Central memory CD8-positive, alpha-beta T cell (primary cell): Measurements from ENCODE around the gene RBM20.
"Not testable (repeated sequence)": the region's sequence is repeated elsewhere in the genome, so short reads cannot be mapped to it uniquely, and the experiment has no call there.

Experiments
- ATAC-seq: fragments of 150-1000 bp; cut with Tn5 transposase; replicated peaks from 2 replicates; pipeline ENCODE4 v1.10.0; 2022; ENCODE audit warnings: mild to moderate bottlenecking, moderate FRiP score, moderate number of reproducible peaks; ENCODE audit not compliant: poor library complexity, severe bottlenecking; ENCODE audit errors: extremely low read depth
- DNase-seq, 2 donors: peaks; one replicate each; pipeline ENCODE4 v3.0.0; 2021; ENCODE audit warnings: low spot score in 2 of 2
- H3K27ac Mint-ChIP-seq: one replicate; pipeline ENCODE4 v1.8.0; 2022; ENCODE audit warnings: low read depth, mild to moderate bottlenecking, moderate library complexity, mixed read lengths
- H3K27me3 Mint-ChIP-seq: one replicate; pipeline ENCODE4 v1.8.0; 2022; ENCODE audit warnings: mixed read lengths
- H3K36me3 Mint-ChIP-seq: one replicate; pipeline ENCODE4 v1.8.0; 2022; ENCODE audit warnings: mild to moderate bottlenecking, moderate library complexity, mixed read lengths; ENCODE audit not compliant: insufficient read depth
- H3K4me1 Mint-ChIP-seq: one replicate; pipeline ENCODE4 v1.8.0; 2022; ENCODE audit warnings: mixed read lengths
- H3K4me3 Mint-ChIP-seq: one replicate; pipeline ENCODE4 v1.8.0; 2022; ENCODE audit warnings: mild to moderate bottlenecking, moderate library complexity, mixed read lengths
- H3K9me3 Mint-ChIP-seq: one replicate; pipeline ENCODE4 v1.8.0; 2022; ENCODE audit warnings: mixed read lengths

Gene RBM20

DNA sequence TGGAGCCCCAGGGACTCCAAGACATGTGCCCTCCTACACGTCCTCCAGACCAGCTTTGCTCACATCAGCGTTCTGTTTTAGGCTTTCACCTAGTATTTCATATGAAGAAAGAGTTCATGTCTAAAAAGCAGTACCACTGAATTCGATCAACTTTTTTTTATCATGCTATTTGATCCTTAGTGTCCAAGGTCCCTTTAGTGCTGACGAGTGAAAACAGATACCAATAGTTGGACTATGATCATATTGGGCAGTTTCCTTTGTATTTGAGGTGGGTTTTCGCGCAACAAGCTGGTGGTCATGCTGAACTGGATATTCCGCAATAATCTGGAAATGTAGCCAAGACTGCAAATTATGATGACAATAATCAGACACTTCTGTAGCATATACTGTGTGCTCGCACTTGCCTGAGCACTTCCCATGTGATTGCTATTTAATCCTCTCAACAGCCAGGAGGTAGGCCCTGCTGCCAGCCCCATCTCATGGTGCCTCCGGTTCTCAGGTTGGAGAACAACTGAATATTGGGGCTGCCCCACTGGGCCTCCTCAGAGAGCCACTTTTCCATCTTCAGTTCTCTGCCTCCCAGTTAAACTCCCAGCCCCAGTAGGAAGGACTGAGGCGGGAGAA lies 65.9 kb downstream of the RBM20 start:
- Mint-ChIP-seq H3K9me3 (no peaks in the 10 kb centered on the region), H3K4me1 (no peaks in the 10 kb centered on the region), H3K4me3 (no peak overlapping the region), H3K36me3 (no peaks in the 10 kb centered on the region), H3K27me3 (no peaks in the 10 kb centered on the region), H3K27ac (no peak overlapping the region)
- no peak for DNase-seq
- no peak for ATAC-seq

DNA sequence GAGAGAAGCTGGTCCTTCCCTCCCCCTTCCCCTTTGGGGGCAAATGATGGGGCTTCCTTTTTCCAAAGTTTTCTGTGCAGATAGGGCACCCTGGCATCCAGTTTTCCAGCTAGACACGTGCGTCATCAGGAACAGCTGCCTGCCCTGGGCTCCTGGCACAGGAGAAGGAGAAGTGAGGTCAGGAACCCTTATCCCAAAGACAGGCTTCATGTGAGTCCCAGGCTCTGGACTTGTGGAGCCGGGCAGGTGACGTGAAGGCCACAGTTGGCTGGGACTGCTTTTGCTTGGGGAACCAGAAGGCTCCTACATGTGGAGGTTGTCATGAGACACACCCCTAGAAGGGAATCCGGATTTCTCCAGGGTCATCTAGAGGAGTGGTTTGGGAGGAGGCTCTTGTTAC lies 66.5 kb downstream of the RBM20 start:
- Mint-ChIP-seq H3K4me1 (no peaks in the 10 kb centered on the region), H3K4me3 (no peak overlapping the region), H3K9me3 (no peaks in the 10 kb centered on the region), H3K27ac (no peak overlapping the region), H3K36me3 (no peaks in the 10 kb centered on the region), H3K27me3 (no peaks in the 10 kb centered on the region)
- DNase-seq (no peak), ATAC-seq (no peak)

DNA sequence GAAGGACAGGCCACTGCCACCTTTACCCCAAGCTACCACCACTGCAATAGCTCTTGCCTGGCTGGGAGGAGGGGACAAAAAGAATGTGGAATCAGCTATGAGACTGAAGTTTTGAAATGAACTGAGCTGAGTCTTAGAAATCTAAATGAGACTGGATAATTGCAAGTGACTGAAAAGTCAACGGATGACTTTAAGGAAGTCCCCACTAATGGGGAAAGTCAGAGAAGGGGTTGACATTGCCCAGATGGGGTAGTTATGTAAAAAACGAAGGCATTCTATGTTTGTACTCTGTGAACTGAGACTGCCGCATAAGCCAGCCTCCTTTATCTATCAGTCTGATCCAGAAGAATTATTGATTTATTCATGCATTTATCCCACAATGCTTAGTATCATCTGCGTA lies 67.2 kb downstream of the RBM20 start:
- H3K27me3 Mint-ChIP-seq = no peaks in the 10 kb centered on the region
- no peak for DNase-seq
- no peak overlapping the region for H3K27ac Mint-ChIP-seq
- H3K9me3 Mint-ChIP-seq = no peaks in the 10 kb centered on the region
- no peak for ATAC-seq
- no peaks in the 10 kb centered on the region for H3K4me1 Mint-ChIP-seq
- no peak overlapping the region for H3K4me3 Mint-ChIP-seq
- H3K36me3 Mint-ChIP-seq = no peaks in the 10 kb centered on the region

DNA sequence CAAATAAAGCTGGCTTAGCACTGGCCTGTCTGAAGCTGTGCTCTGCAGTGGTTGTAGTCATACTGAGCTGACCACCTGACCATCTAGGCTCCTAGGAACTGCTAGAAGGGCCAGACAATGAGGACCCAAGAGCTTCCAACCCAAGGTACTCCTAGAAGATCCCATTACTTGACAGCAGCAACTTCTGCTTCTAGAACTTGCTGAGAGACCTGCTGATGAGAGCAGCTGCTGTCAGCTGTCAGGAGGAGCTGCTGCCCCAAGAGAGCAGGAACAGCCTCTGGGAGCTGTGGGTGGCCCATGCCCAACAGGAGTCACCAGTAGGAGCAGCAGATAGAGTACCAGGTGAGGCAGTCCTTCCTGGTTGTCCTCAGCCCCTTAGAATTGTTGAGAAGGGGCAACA lies 70.2 kb downstream of the RBM20 start:
- Mint-ChIP-seq H3K9me3 (no peaks in the 10 kb centered on the region), H3K27me3 (no peaks in the 10 kb centered on the region), H3K4me1 (no peaks in the 10 kb centered on the region), H3K36me3 (no peaks in the 10 kb centered on the region), H3K27ac (no peak overlapping the region), H3K4me3 (no peak overlapping the region)
- DNase-seq = no peak
- no peak for ATAC-seq

DNA sequence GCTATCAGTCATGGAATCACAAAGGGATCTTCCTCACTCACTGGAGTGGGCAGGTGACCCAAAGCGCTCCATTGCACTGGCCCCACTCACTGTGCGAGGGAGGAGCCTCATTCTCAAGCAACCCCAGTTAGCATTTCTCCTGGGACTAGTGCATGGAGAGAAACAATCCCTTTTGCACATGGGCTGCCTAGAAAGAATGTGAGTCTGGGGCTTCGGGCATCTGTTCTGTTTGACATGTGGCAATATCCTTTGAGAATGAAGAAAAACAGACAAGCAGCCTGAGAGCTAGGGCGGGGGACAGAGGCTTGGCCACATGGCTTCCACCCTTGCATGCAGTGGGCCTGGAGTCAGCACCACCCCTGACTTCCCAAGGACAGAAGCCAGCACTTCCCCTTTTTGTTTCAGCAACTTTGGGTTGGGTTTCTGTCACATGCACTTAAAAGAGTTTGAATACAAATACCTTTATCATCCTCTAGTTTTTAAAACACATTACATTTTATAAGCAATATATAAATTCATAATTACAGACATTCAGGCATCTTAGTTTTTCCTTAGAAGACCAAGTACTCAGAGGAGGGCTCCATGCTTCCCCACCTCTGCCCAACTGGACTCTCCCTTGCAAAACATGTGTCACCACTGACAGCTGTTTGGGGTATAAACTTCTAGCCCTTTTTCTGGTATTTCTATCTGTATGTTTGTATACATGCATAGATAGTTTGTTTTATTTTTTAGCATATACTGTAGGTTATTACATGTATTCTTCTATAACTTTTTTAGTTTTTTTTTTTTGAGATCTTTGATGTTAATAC lies 73.8 kb downstream of the RBM20 start:
- no peak for DNase-seq
- ATAC-seq = no peak

DNA sequence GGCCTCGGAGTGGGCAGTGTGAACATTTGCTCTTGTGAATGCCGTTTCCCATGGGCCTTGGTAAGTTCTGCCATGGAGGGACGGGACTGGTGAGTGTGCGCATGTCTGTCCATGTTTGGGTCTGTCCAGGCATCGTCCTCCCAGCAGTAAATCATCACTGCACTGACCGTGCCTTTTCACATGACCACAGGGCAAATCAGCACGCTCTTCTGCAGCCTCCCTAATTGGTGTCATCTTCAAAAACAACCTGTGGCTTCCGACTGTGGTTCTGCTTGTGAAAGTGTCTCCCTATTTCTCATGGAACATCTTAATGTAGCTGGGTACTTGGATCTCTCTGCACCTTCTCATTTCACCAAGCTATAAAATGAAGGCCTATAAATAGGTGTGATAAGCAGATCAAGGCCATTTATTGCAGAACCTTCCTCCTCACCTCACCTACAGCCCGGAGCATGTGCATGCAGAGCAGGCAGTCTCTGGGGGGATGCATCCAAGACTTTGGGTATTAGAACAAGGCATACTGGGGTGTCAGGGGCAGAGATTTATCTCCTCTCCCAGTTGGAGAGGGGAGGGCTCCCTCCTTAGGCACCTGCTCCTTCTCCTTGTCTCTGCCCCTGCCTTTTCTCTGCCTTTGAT lies 77.4 kb downstream of the RBM20 start:
- H3K4me1 Mint-ChIP-seq = peaks cover 8% of the 10 kb centered on the region
- H3K4me3 Mint-ChIP-seq = no peak overlapping the region
- H3K9me3 Mint-ChIP-seq = no peaks in the 10 kb centered on the region
- no peak for ATAC-seq
- peaks cover 3% of the 10 kb centered on the region for H3K36me3 Mint-ChIP-seq
- no peak for DNase-seq
- no peak overlapping the region for H3K27ac Mint-ChIP-seq
- no peaks in the 10 kb centered on the region for H3K27me3 Mint-ChIP-seq

More for the DNA sequence above, 73.8 kb downstream of the RBM20 start:
- H3K9me3 Mint-ChIP-seq = no peaks in the 10 kb centered on the region
- H3K27ac Mint-ChIP-seq = no peak overlapping the region
- no peaks in the 10 kb centered on the region for H3K4me1 Mint-ChIP-seq
- H3K36me3 Mint-ChIP-seq = peaks cover 3% of the 10 kb centered on the region
- no peak overlapping the region for H3K4me3 Mint-ChIP-seq
- no peaks in the 10 kb centered on the region for H3K27me3 Mint-ChIP-seq

DNA sequence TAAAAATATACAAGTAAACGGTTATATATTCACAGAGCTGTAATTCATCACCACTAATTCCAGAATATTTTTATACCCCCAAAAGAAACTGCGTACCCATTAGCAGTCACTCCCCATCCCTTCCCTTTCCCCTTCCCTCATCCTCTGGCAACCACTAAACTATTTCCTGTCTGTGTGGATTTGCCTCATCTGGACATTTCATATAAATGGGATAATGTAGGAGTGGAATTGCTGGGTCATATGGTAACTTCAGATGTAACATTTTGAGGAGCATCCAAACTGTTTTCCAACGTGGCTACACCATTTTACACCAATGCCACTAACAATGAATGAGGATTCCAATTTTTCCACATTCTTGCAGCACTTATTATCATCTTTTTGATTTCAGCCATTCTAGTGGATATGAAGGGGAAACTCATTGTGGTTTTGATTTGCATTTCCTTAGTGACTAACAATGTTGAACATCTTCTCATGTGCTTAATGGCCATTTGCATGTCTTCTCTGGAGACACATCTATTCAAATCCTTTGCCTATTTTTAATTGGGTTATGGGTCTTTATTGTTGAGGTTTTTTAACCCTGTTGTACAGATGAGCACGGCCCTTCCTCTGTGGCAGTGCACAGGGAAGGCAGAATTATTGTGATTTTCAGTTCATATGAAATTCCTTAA lies 79.2 kb downstream of the RBM20 start:
- Mint-ChIP-seq H3K4me1 (peaks cover 8% of the 10 kb centered on the region), H3K4me3 (no peak overlapping the region), H3K27me3 (no peaks in the 10 kb centered on the region), H3K9me3 (no peaks in the 10 kb centered on the region), H3K36me3 (peaks cover 3% of the 10 kb centered on the region), H3K27ac (no peak overlapping the region)
- no peak for ATAC-seq
- DNase-seq = no peak

DNA sequence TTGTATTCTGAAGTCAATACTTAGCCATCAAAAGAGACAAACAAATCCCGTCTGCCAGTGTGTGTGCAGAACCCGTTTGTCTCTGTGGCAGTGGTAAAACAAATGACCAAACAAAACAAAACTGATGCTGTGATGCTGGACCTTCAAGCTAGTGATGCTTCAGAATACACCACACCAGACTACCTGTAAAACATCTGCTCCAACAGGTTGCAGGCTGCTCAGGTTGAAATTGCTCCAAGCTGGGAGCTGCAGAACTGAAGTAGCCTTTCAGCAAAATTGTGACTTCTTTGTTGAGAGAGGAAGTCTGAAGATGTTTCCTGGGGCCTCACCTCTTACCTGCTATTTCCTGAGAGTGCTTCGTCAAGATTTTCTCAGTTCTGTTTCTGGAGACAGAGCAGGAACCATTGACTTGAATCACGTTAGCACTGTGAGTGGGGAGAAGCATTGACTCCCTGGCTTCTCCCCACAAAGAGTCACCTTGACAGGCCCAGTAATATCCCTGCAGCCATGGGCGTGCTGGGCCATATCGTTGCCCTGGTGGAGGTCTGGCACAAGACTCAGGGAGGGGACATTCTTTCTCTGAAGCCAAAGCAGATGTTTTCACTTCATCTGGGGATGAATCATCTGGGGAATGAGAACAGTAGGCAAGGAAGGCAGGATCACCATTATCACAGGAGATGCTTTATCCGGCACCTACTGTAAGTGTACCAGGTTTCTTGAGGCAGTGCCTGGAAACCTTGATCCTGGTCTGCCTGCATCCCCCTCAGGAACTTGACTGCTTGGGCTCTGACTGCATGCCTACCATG lies 80.2 kb downstream of the RBM20 start:
- Mint-ChIP-seq H3K4me3 (no peak overlapping the region), H3K36me3 (peaks cover 3% of the 10 kb centered on the region), H3K9me3 (no peaks in the 10 kb centered on the region), H3K4me1 (peaks cover 8% of the 10 kb centered on the region), H3K27ac (no peak overlapping the region), H3K27me3 (no peaks in the 10 kb centered on the region)
- ATAC-seq = peak; percentile 24
- DNase-seq = no peak

DNA sequence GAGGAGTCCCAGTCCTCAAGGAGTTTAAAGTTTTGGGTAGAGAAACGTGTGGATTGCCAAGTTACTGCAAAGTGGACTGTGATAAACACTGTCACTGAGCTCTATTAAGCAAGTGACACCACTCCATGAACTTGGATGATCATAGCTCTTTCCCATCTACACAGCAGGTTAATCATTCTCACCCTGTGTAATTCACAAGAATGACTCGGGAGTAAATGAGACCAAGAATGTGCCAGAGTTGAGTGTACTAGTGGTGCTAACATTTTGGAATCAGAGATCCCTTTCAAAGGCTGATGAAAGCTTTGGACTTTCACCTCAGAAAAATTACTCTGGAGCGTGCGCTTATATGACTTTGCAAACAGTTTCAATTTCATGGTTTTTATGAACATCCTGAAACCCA lies 80.8 kb downstream of the RBM20 start:
- Mint-ChIP-seq H3K4me1 (peaks cover 8% of the 10 kb centered on the region), H3K36me3 (peaks cover 3% of the 10 kb centered on the region), H3K9me3 (no peaks in the 10 kb centered on the region), H3K4me3 (no peak overlapping the region), H3K27ac (no peak overlapping the region), H3K27me3 (no peaks in the 10 kb centered on the region)
- ATAC-seq (no peak), DNase-seq (no peak)

DNA sequence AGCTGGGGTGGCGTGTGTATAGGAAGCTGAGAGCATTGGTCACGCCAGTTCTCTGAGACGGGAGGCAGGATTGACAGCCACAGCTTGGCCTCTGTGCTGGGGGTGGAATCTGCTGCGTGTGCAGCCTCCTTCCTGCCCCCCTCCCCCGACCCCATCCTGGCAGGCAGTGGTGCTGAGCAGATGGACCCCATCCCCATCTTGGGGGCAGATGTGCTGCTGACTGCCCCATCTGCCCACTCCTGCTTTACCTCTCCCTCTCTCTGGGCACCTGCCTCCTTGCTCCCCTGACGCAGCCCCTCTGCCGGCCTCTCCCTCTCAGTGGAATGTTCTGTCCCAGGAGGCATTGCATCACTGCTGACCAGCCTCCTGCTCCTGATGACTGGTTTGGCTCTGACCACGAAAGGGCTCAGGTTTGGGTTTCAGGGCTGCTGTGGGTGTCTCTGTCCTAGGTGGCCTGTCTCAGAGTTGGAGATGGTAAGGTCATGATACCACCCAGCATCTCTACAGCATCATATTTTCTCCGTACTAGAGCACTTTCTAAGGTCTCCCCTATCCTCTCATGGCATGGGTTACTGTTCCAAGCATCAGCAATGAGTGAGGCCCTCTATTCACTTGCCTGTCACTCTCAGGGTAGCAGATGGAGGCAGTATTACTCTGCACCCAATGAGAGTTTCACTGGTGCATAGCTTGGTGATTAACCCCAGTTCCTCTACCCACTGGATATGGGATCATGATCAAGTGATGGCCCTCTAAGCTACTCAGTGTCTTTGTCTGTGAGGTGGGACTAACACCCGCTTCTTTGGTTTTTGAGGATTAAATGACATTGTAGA lies 81.9 kb downstream of the RBM20 start:
- ATAC-seq (no peak), DNase-seq (no peak)
- H3K27ac Mint-ChIP-seq = no peak overlapping the region
- peaks cover 8% of the 10 kb centered on the region for H3K4me1 Mint-ChIP-seq
- no peaks in the 10 kb centered on the region for H3K9me3 Mint-ChIP-seq
- H3K36me3 Mint-ChIP-seq = peaks cover 3% of the 10 kb centered on the region
- no peak overlapping the region for H3K4me3 Mint-ChIP-seq
- H3K27me3 Mint-ChIP-seq = no peaks in the 10 kb centered on the region

DNA sequence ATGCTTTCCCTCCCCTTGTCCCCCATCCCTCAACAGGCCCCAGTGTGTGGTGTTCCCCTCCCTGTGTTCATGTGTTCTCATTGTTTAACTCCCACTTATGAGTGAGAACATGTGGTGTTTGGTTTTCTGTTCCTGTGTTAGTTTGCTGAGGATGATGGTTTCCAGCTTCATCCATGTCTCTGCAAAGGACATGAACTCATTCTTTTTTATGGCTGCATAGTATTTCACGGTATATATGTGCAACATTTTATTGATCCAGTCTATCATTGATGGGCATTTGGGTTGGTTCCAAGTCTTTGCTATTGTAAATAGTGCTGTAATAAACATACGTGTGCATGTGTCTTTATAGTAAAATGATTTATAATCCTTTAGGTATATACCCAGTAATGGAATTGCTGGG lies 83.6 kb downstream of the RBM20 start:
- not testable (repeated sequence) for ATAC-seq, DNase-seq, H3K36me3 Mint-ChIP-seq, H3K4me1 Mint-ChIP-seq, H3K9me3 Mint-ChIP-seq, H3K27ac Mint-ChIP-seq, H3K4me3 Mint-ChIP-seq
- peaks cover 15% of the 10 kb centered on the region for H3K27me3 Mint-ChIP-seq
